ENCODE data around the gene WARS2.

- no peak for TF ChIP-seq TAF1 (IDR thresholded peaks at IDR 0.05; ENCODE audit: borderline replicate concordance, insufficient read depth, low read length)
- TF ChIP-seq POLR2AphosphoS5 (IDR thresholded peaks at IDR 0.05; ENCODE audit: low read depth, low read length): no peak
- TF ChIP-seq SIN3A (IDR thresholded peaks at IDR 0.05; ENCODE audit: borderline replicate concordance, insufficient read depth, low read length): no peak
- TF ChIP-seq REST (IDR thresholded peaks at IDR 0.05; ENCODE audit: insufficient read depth in 1 of 2, low read depth in 2 of 2, low read length in 2 of 2): no peak
These were observed 128.1 kb downstream of the WARS2 start for GRCh38 chr1:119012383-119012782.
